ENCODE results near the gene KCNQ1.

The KCNQ1 gene

GRCh38 chr11:2459796-2460531 is 15.2 kb downstream of the KCNQ1 start:
- no peak for DNase-seq
- no peak overlapping the region for H3K27ac ChIP-seq

GRCh38 chr11:2460540-2461252 is 15.9 kb downstream of the KCNQ1 start:
- H3K27ac ChIP-seq = no peak overlapping the region
- H3K36me3 ChIP-seq = no peaks in the 10 kb centered on the region
- H3K27me3 ChIP-seq (ENCODE audit: insufficient read depth, low read depth, severe bottlenecking) = peaks cover 27% of the 10 kb centered on the region
- no peak for DNase-seq
- H3K9me3 ChIP-seq (ENCODE audit: severe bottlenecking) = no peaks in the 10 kb centered on the region
- no peak overlapping the region for H3K4me3 ChIP-seq (ENCODE audit: low read depth, low read length)
- no peak for TF ChIP-seq CTCF (IDR thresholded peaks at IDR 0.05; ENCODE audit: low read depth, low read length)

More at GRCh38 chr11:2459796-2460531, 15.2 kb downstream of the KCNQ1 start:
- no peak for TF ChIP-seq CTCF (IDR thresholded peaks at IDR 0.05; ENCODE audit: low read depth, low read length)
- H3K27me3 ChIP-seq (ENCODE audit: insufficient read depth, low read depth, severe bottlenecking) = peaks cover 32% of the 10 kb centered on the region
- no peaks in the 10 kb centered on the region for H3K9me3 ChIP-seq (ENCODE audit: severe bottlenecking)
- no peak overlapping the region for H3K4me3 ChIP-seq (ENCODE audit: low read depth, low read length)
- no peaks in the 10 kb centered on the region for H3K36me3 ChIP-seq

- no peak overlapping the region for H3K27ac ChIP-seq
- H3K27me3 ChIP-seq (ENCODE audit: insufficient read depth, low read depth, severe bottlenecking) = peaks cover 28% of the 10 kb centered on the region
- TF ChIP-seq CTCF (IDR thresholded peaks at IDR 0.05; ENCODE audit: low read depth, low read length) = no peak
- H3K36me3 ChIP-seq = no peaks in the 10 kb centered on the region
- H3K4me3 ChIP-seq (ENCODE audit: low read depth, low read length) = no peak overlapping the region
- H3K9me3 ChIP-seq (ENCODE audit: severe bottlenecking) = no peaks in the 10 kb centered on the region
- no peak for DNase-seq
These were observed 16.6 kb downstream of the KCNQ1 start for GRCh38 chr11:2461253-2461955.

GRCh38 chr11:2461956-2462542 is 17.2 kb downstream of the KCNQ1 start:
- DNase-seq = no peak
- no peak for TF ChIP-seq CTCF (IDR thresholded peaks at IDR 0.05; ENCODE audit: low read depth, low read length)
- Histone ChIP-seq H3K36me3 (no peaks in the 10 kb centered on the region), H3K4me3 (ENCODE audit: low read depth, low read length) (no peak overlapping the region), H3K27me3 (ENCODE audit: insufficient read depth, low read depth, severe bottlenecking) (peaks cover 32% of the 10 kb centered on the region), H3K9me3 (ENCODE audit: severe bottlenecking) (no peaks in the 10 kb centered on the region), H3K27ac (no peak overlapping the region)

- no peak for TF ChIP-seq CTCF (IDR thresholded peaks at IDR 0.05; ENCODE audit: low read depth, low read length)
- Histone ChIP-seq H3K27ac (no peak overlapping the region), H3K9me3 (ENCODE audit: severe bottlenecking) (no peaks in the 10 kb centered on the region), H3K36me3 (no peaks in the 10 kb centered on the region), H3K27me3 (ENCODE audit: insufficient read depth, low read depth, severe bottlenecking) (peaks cover 31% of the 10 kb centered on the region), H3K4me3 (ENCODE audit: low read depth, low read length) (no peak overlapping the region)
- no peak for DNase-seq
These were observed 17.8 kb downstream of the KCNQ1 start for GRCh38 chr11:2462543-2462985.
